ENCODE data around the gene TMTC1.

The TMTC1 gene

GRCh38 chr12:29531471-29531870 lies 252.3 kb downstream of the TMTC1 start:
- DNase-seq (ENCODE audit: low spot score): no peak

- DNase-seq (ENCODE audit: low spot score): no peak
Measured at GRCh38 chr12:29530436-29530835, 253.3 kb downstream of the TMTC1 start.

- no peak for DNase-seq (ENCODE audit: low spot score)
Measured at GRCh38 chr12:29528161-29528560, 255.6 kb downstream of the TMTC1 start.

- DNase-seq (ENCODE audit: low spot score): no peak
Measured at GRCh38 chr12:29521951-29522350, 261.8 kb downstream of the TMTC1 start.

DNA sequence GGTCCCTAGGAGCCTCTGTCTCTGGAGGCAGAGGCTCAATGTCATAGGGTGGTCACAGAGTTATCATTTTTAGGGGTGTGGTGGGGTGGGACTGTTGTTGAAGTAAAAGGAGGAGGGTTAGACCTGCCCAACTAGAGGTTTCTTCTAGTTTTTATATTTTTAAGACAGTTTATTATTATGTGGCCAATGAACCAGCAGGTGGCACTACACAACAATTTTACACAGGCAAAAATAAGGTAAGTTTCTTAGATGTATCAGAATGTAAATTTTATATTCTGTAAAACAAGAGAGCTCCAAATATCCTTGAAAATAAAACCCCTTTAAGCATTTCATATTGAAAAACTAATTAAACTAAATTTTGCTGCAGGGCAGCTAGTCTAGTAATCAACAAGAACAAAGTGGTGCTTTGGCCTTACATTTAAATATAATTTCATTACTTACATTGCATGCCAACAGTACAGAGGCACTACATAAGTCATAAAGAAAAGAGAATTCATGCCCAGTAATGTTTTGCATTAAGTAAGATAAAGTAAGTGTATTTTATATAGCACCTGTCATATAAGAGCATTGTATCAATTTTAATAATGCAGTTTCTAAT lies 264.1 kb downstream of the TMTC1 start:
- no peak for DNase-seq (ENCODE audit: low spot score)

DNA sequence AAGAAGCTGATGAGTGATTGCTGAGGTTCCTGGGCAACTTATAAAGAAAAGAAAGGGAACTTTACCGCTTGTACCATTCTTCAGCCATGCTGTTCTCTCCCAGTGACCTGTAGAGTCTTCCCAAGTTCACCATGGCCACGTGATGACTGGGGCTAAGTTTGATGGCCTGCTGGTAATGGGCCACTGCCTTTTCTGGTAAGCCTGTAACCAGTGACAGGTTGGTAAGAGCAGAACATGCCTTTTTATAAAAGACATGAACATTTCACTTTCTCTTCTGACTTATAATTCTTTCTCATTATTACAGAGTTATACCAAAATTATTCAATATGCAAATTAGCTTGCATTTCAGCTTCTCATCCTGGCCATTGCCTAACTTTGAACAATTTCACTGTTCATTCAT lies 265.3 kb downstream of the TMTC1 start:
- DNase-seq (ENCODE audit: low spot score): no peak

- DNase-seq (ENCODE audit: low spot score): no peak
Measured at GRCh38 chr12:29517264-29517663, 266.5 kb downstream of the TMTC1 start.

DNA sequence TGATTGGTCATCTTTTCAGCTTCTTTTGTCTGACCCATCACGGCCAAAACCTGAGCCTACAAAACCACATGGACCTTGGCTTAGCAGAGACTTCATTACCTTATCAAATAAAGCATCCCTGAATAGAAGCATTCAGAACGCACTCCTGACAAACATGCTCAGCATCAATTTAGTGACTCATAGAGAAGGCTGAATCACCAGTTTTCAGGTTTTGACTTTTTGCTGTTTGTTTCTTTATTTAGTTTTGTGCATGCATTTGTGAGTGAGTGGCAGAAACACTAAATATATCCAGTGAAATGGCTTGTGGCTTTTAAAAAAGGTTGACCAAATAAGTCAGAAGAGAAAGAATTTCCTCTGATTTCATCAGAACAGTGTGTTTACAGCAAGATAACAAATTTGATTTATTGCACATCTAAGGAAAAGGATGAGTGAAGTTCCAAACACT lies 267.3 kb downstream of the TMTC1 start:
- DNase-seq (ENCODE audit: low spot score): no peak

GRCh38 chr12:29510591-29511185 lies 273.1 kb downstream of the TMTC1 start:
- DNase-seq (ENCODE audit: low spot score): no peak

DNA sequence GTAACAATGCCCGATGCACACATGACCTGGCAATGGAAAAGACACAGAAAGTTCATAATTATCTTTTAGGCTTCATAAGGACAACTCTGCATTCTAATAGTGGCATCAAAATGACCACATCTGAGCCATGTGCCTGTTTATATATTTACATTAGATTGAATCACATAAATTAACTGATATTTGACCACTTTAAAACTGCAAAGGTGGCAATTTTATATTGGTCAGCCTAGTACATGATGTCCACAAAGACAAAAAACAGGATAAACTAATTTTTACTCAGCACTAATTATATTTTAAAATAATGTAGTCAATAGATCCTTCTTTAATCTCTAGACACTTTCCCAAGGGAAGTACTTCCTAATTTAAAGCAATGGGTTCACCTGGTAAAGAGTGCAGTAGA lies 274.2 kb downstream of the TMTC1 start:
- no peak for DNase-seq (ENCODE audit: low spot score)

DNA sequence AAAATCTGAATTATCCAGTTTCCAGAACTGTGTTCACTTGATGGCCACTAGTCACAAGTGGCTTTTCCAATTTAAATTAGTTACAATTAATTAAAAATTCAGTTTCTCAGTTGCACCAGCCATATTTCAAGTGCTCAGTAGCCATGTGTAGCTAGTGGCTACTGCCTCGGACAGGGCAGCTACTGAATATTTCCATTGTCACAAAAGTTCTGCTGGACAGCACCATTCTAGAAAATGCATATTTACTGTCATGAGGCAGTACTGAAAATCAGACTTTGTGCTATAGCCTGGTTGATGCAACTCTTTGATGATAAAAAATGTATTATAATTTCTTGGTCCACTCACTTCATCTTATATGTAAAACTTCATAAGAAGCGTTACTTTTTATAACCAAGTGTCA lies 274.8 kb downstream of the TMTC1 start:
- DNase-seq (ENCODE audit: low spot score): no peak

DNA sequence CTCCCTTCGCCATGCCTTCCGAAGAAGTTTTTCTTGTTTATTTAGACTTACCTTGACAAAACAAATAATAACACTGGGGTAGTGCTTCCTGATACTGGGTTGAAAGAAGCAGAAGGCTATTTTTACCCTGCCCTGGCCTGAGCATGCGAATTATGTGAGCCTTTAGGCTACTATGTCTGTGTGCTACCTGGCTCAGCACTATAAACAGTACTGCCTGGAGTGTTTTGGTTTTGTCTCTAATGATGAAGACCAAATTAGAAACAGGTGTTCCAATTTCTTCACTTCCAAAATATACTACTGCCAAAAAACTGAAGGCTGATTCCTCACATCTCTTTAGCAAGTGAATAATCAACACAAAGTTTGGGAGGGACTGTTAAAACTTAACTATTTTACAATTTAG lies 278.6 kb downstream of the TMTC1 start:
- no peak for DNase-seq (ENCODE audit: low spot score)

DNA sequence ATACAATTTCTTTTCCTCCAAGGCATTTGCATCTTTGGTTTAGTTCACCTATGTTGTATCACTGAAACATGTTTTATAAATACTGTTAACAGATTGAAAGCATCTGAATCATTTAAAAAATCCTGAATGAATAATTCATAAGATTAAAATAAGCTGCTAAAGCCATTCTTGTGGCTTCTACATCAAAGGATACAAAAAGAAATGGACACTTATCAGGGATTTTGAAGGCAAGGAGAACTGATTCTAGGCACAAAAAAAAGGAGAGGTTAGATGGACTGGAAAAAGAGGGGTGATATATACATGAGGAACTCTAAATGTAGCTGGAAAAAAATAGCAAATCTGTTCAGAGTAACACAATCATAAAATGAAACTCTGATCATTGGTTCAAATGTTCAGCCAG lies 280.5 kb downstream of the TMTC1 start:
- no peak for DNase-seq (ENCODE audit: low spot score)

GRCh38 chr12:29499235-29499634 lies 284.5 kb downstream of the TMTC1 start:
- no peak for DNase-seq (ENCODE audit: low spot score)

DNA sequence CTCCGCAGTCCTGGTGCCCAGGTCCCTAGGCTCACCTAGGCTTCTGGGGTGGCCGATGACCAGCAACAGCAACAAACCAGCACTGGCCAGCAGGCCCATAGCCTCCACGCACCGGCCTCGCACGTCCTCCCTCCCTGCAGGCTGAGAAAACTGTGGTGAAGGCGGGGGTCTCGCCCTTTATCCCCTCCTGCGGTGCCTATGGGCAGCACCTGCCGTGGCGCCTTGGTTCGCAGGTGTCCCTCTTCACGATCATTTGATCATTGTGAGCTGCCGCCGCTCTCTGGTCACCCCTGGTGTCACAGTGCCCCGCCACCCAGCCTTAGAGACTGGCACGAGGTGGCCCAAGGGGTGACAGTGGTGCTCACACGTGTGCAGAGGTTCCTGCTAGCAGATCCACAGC lies 286.2 kb downstream of the TMTC1 start, which contains the start of gene OVCH1:
TSS of gene OVCH1 (minus strand) at position 99 of the 400 bp plus-strand sequence. CDS start at position 99, 0 bp downstream.
- no peak for DNase-seq (ENCODE audit: low spot score)

DNA sequence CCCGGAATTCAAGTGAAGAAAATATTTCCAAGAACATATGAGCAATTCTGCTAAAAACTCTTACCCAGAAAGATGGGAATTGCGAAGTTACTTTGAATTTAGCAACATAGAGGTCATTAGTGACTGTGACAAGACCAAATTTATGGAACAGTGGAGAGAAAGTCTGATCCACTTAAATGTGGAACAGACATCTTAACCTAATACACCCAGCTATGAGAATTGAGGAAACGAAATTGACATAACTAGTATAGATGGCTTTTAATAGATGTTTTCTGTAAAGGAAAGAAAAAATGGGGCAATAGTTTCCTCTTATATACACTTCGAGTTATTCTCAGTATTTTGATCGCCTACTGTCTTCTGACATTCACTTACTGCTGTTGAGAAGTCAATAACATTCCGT lies 290.9 kb downstream of the TMTC1 start:
- no peak for DNase-seq (ENCODE audit: low spot score)

- no peak for DNase-seq (ENCODE audit: low spot score)
Measured at GRCh38 chr12:29486972-29487371, 296.8 kb downstream of the TMTC1 start.

GRCh38 chr12:29463198-29463597 lies 320.5 kb downstream of the TMTC1 start:
- no peak for DNase-seq (ENCODE audit: low spot score)

DNA sequence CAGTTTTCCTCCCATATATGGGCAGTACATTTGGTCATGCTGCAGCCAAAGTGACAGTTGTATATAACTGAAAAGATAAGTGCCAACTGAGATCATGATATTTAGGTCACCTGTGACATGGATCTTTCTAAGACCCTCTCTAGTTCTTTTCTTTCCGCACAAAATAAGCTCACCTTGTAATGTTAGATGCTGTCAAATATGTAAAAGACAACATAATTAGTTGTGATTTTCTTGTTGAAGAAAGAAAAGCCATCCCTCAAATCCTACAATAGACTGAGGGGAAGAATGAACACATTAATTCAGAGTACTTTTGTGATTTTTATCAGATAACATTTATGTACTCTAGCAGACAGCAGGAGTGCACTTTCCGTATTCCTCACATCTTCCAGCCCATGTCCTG lies 323.7 kb downstream of the TMTC1 start:
- DNase-seq (ENCODE audit: low spot score): no peak

GRCh38 chr12:29455087-29455486 lies 328.7 kb downstream of the TMTC1 start:
- DNase-seq (ENCODE audit: low spot score): no peak

GRCh38 chr12:29451888-29452287 lies 331.9 kb downstream of the TMTC1 start:
- DNase-seq (ENCODE audit: low spot score): no peak
